AG09309 (cell line): ENCODE measurements around the gene PPP4C.

ENCODE experiments used
- DNase-seq: peaks from one replicate; pipeline ENCODE4 v3.0.0-alpha.2; 2010; ENCODE audit warnings: low read depth
- H3K4me3 ChIP-seq: 2 replicates; pipeline ENCODE4 v1.5.1; 2011; ENCODE audit warnings: mild to moderate bottlenecking, low read depth, low read length, moderate library complexity; ENCODE audit not compliant: control insufficient read depth
- CTCF ChIP-seq: IDR thresholded peaks from 2 replicates; pipeline ENCODE4 v1.5.1; 2011; ENCODE audit warnings: mild to moderate bottlenecking, low read depth, low read length, inconsistent platforms; ENCODE audit not compliant: insufficient read depth, control insufficient read depth; ENCODE audit errors: missing control alignments

The PPP4C gene

GRCh38 chr16:30068750-30069610, 6.8 kb upstream of the PPP4C start:
- no peak for DNase-seq
- peak; percentile 61 for TF ChIP-seq CTCF

GRCh38 chr16:30069611-30070462, 6.0 kb upstream of the PPP4C start:
- TF ChIP-seq CTCF: no peak
- peak overlapping the region; percentile 4; the same call in 1 of the 2 replicates for H3K4me3 ChIP-seq
- no peak for DNase-seq

More at GRCh38 chr16:30068750-30069610, 6.8 kb upstream of the PPP4C start:
- peak overlapping the region; percentile 5; the same call in 1 of the 2 replicates for H3K4me3 ChIP-seq

- no peak for TF ChIP-seq CTCF
- DNase-seq: no peak
- H3K4me3 ChIP-seq: 0 out of 2 replicates have a peak overlapping the region, but pooled peaks have one; percentile 4
Observed at GRCh38 chr16:30070490-30070889, 5.3 kb upstream of the PPP4C start.

GRCh38 chr16:30076276-30076791, 540 bp downstream of the PPP4C start:
- TF ChIP-seq CTCF: no peak
- H3K4me3 ChIP-seq: peak overlapping the region; percentile 95
- no peak for DNase-seq

GRCh38 chr16:30077656-30078055, 1.9 kb downstream of the PPP4C start:
- H3K4me3 ChIP-seq: no peak overlapping the region; the same call in 1 of the 2 replicates
- no peak for TF ChIP-seq CTCF
- DNase-seq: no peak

GRCh38 chr16:30078744-30079143, 3.0 kb downstream of the PPP4C start:
- no peak for TF ChIP-seq CTCF
- no peak overlapping the region for H3K4me3 ChIP-seq

More at GRCh38 chr16:30078744-30079143, 3.0 kb downstream of the PPP4C start:
- DNase-seq: no peak
